WTC11 (cell line): ENCODE measurements around the gene EFNA5.

ENCODE experiments used
- ATF6 ChIP-seq: sonication (generic); formaldehyde crosslinking; IDR thresholded peaks from 2 replicates; pipeline ENCODE4 v1.8.1; 2023; ENCODE audit warnings: mild to moderate bottlenecking, missing genetic modification reagents
- CREB1 ChIP-seq: sonication (generic); formaldehyde crosslinking; IDR thresholded peaks from 2 replicates; pipeline ENCODE4 v1.8.0; 2023; ENCODE audit warnings: mild to moderate bottlenecking, missing genetic modification reagents
- CTCF ChIP-seq: fragments of 200-600 bp; IDR thresholded peaks from 2 replicates; pipeline ENCODE4 v1.8.0; 2022; ENCODE audit warnings: antibody characterized with exemption
- ESRRA ChIP-seq: sonication (generic); formaldehyde crosslinking; IDR thresholded peaks from 2 replicates; pipeline ENCODE4 v1.8.1; 2022; ENCODE audit warnings: mild to moderate bottlenecking, missing genetic modification reagents, borderline replicate concordance
- ETV6 ChIP-seq: sonication (generic); formaldehyde crosslinking; IDR thresholded peaks from 2 replicates; pipeline ENCODE4 v1.8.1; 2022; ENCODE audit warnings: mild to moderate bottlenecking, missing genetic modification reagents
- FOXP1 ChIP-seq: sonication (generic); formaldehyde crosslinking; IDR thresholded peaks from 2 replicates; pipeline ENCODE4 v1.8.0; 2022; ENCODE audit warnings: missing genetic modification reagents, mild to moderate bottlenecking, moderate library complexity, borderline replicate concordance
- GRHL2 ChIP-seq: fragments of 250-450 bp; sonication (Bioruptor Pico); IDR thresholded peaks from 2 replicates; pipeline ENCODE4 v1.8.0; 2022; ENCODE audit warnings: mild to moderate bottlenecking, moderate library complexity; ENCODE audit not compliant: insufficient replicate concordance, severe bottlenecking
- JUN ChIP-seq: sonication (generic); formaldehyde crosslinking; IDR thresholded peaks from 2 replicates; pipeline ENCODE4 v1.8.0; 2023; ENCODE audit warnings: mild to moderate bottlenecking, missing genetic modification reagents
- NR2C2 ChIP-seq: sonication (generic); formaldehyde crosslinking; IDR thresholded peaks from 2 replicates; pipeline ENCODE4 v1.8.0; 2022; ENCODE audit warnings: mild to moderate bottlenecking, missing genetic modification reagents
- USF2 ChIP-seq: sonication (generic); formaldehyde crosslinking; IDR thresholded peaks from 2 replicates; pipeline ENCODE4 v1.8.1; 2023; ENCODE audit warnings: mild to moderate bottlenecking, missing genetic modification reagents, moderate library complexity
- ZNF121 ChIP-seq: sonication (generic); formaldehyde crosslinking; IDR thresholded peaks from 2 replicates; pipeline ENCODE4 v1.8.0; 2023; ENCODE audit warnings: missing genetic modification reagents
- ZNF512 ChIP-seq: sonication (generic); formaldehyde crosslinking; IDR thresholded peaks from 2 replicates; pipeline ENCODE4 v1.8.1; 2022; ENCODE audit warnings: missing genetic modification reagents, borderline replicate concordance

- TF ChIP-seq CTCF (no peak), FOXP1 (no peak), CREB1 (CRISPR knock-in tag) (no peak), JUN (CRISPR knock-in tag) (no peak), GRHL2 (CRISPR knock-in tag) (no peak), USF2 (CRISPR knock-in tag) (no peak), ATF6 (CRISPR knock-in tag) (no peak), ESRRA (CRISPR knock-in tag) (no peak), ZNF121 (no peak), ZNF512 (CRISPR knock-in tag) (no peak), ETV6 (CRISPR knock-in tag) (no peak), NR2C2 (CRISPR knock-in tag) (no peak)
These were observed 302.1 kb downstream of the EFNA5 start for GRCh38 chr5:107368615-107369014.
